ENCODE data around the gene ANKRD12.

- TF ChIP-seq ATF6 (CRISPR knock-in tag; IDR thresholded peaks at IDR 0.05) (no peak), CTCF (IDR thresholded peaks at IDR 0.05) (no peak), IRF1 (CRISPR knock-in tag; IDR thresholded peaks at IDR 0.05) (no peak; the same call in 1 of the 2 replicates), FOXJ3 (CRISPR knock-in tag; IDR thresholded peaks at IDR 0.05; ENCODE audit: borderline replicate concordance) (no peak), NR2C2 (CRISPR knock-in tag; IDR thresholded peaks at IDR 0.05) (no peak), TEAD1 (CRISPR knock-in tag; IDR thresholded peaks at IDR 0.05) (0 out of 2 replicates have a peak, but pooled peaks have one; percentile 13), JAZF1 (CRISPR knock-in tag; IDR thresholded peaks at IDR 0.05) (no peak), ZNF512 (CRISPR knock-in tag; IDR thresholded peaks at IDR 0.05; ENCODE audit: borderline replicate concordance) (no peak), USF1 (CRISPR knock-in tag; IDR thresholded peaks at IDR 0.05) (peak; percentile 99)
These were observed at the start of gene ANKRD12 for GRCh38 chr18:9136315-9137155.
